Thyroid gland (tissue), 4 donors: Measurements from ENCODE around the gene PDXK.

ENCODE experiments used
- POLR2A ChIP-seq, 2 donors: fragments of 450-650 bp; IDR thresholded peaks; one replicate each; pipeline ENCODE4 v1.6.1; 2017; ENCODE audit warnings: antibody characterized with exemption in 2 of 2, mild to moderate bottlenecking in 2 of 2, moderate library complexity in 1 of 2
- TF ChIP-seq, protein P1 (sequence below), 6 experiments: fragments of 200-600 bp in 3 of 6; fragments of 450-650 bp in 3 of 6; sonication (generic) in 3 of 6; IDR thresholded peaks; one replicate each; pipeline ENCODE4 v1.5.1; 2016 to 2019; ENCODE audit warnings: antibody characterized with exemption in 6 of 6, mild to moderate bottlenecking in 2 of 6, inconsistent platforms in 1 of 6, moderate library complexity in 1 of 6

DNA sequence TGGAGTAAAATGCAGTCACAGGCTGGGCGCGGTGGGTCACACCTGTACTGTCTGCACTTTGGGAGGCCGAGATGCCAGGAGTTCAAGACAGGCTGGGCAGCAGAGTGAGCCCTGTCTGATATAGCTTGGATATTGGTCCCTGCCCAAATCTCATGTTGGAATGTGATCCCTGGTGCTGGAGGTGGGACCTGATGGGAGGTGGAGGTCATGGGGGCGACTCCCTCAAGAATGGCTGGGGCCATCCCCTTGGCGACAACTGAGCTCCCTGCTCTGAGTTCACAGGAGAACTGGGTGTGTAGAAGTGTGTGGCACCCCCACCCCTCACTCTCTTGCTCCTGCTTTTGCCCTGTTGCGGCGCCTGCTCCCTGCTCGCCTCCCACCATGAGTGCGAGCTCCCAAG lies 11.5 kb upstream of the PDXK start:
- TF ChIP-seq, protein P1, sequence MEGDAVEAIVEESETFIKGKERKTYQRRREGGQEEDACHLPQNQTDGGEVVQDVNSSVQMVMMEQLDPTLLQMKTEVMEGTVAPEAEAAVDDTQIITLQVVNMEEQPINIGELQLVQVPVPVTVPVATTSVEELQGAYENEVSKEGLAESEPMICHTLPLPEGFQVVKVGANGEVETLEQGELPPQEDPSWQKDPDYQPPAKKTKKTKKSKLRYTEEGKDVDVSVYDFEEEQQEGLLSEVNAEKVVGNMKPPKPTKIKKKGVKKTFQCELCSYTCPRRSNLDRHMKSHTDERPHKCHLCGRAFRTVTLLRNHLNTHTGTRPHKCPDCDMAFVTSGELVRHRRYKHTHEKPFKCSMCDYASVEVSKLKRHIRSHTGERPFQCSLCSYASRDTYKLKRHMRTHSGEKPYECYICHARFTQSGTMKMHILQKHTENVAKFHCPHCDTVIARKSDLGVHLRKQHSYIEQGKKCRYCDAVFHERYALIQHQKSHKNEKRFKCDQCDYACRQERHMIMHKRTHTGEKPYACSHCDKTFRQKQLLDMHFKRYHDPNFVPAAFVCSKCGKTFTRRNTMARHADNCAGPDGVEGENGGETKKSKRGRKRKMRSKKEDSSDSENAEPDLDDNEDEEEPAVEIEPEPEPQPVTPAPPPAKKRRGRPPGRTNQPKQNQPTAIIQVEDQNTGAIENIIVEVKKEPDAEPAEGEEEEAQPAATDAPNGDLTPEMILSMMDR (IDR thresholded peaks at IDR 0.05) = no peak
- TF ChIP-seq POLR2A (IDR thresholded peaks at IDR 0.05) = no peak
